ENCODE measurements around the gene PTPRD.
"Not testable (repeated sequence)": the region's sequence is repeated elsewhere in the genome, so short reads cannot be mapped to it uniquely, and the experiment has no call there.

The PTPRD gene

GRCh38 chr9:9097254-9097653 lies 1515.5 kb downstream of the PTPRD start:
- not testable (repeated sequence) for DNase-seq

- DNase-seq: no peak
Observed at GRCh38 chr9:9091387-9091786, 1521.4 kb downstream of the PTPRD start.

GRCh38 chr9:9079473-9079872 lies 1533.3 kb downstream of the PTPRD start:
- no peak for DNase-seq

GRCh38 chr9:9078301-9078700 lies 1534.5 kb downstream of the PTPRD start:
- no peak for DNase-seq

GRCh38 chr9:9061627-9062026 lies 1551.2 kb downstream of the PTPRD start:
- DNase-seq: no peak

- DNase-seq: no peak
Observed at GRCh38 chr9:9054354-9054992, 1558.3 kb downstream of the PTPRD start.

GRCh38 chr9:9045572-9045971 lies 1567.2 kb downstream of the PTPRD start:
- DNase-seq: no peak

- DNase-seq: no peak
Observed at GRCh38 chr9:9045072-9045471, 1567.7 kb downstream of the PTPRD start.

GRCh38 chr9:9043788-9044187 lies 1569.0 kb downstream of the PTPRD start:
- not testable (repeated sequence) for DNase-seq

GRCh38 chr9:9041756-9042155 lies 1571.0 kb downstream of the PTPRD start:
- DNase-seq: no peak

- no peak for DNase-seq
Observed at GRCh38 chr9:9033022-9033421, 1579.8 kb downstream of the PTPRD start.

GRCh38 chr9:9016597-9016996 lies 1596.2 kb downstream of the PTPRD start:
- DNase-seq: no peak

GRCh38 chr9:9004810-9005209 lies 1608.0 kb downstream of the PTPRD start:
- no peak for DNase-seq

- no peak for DNase-seq
Observed at GRCh38 chr9:9002826-9003583, 1609.8 kb downstream of the PTPRD start.

GRCh38 chr9:8980496-8981013 lies 1632.2 kb downstream of the PTPRD start:
- DNase-seq: no peak

GRCh38 chr9:8978334-8978733 lies 1634.5 kb downstream of the PTPRD start:
- no peak for DNase-seq

- DNase-seq: not testable (repeated sequence)
Observed at GRCh38 chr9:8968350-8968749, 1644.5 kb downstream of the PTPRD start.

GRCh38 chr9:8963885-8964284 lies 1648.9 kb downstream of the PTPRD start:
- no peak for DNase-seq

GRCh38 chr9:8962084-8962483 lies 1650.7 kb downstream of the PTPRD start:
- no peak for DNase-seq

GRCh38 chr9:8961186-8961851 lies 1651.5 kb downstream of the PTPRD start:
- DNase-seq: no peak

- no peak for DNase-seq
Observed at GRCh38 chr9:8960254-8960653, 1652.5 kb downstream of the PTPRD start.

- DNase-seq: no peak
Observed at GRCh38 chr9:8958358-8958757, 1654.4 kb downstream of the PTPRD start.

- no peak for DNase-seq
Observed at GRCh38 chr9:8955315-8955714, 1657.5 kb downstream of the PTPRD start.

- no peak for DNase-seq
Observed at GRCh38 chr9:8946461-8946860, 1666.3 kb downstream of the PTPRD start.

Data from stimulated activated CD4-positive, alpha-beta T cell treated with anti-CD3 and anti-CD28 coated beads, Interleukin-2, amount 100 ng/mL, for 24 hours (primary cell).